Measurements from ENCODE around the gene PPM1H. TPM values are rescaled to one million over a fixed set of nuclear protein-coding genes. Genes with fewer than 3 reads are reported as not detected.

PPM1H gene
- total RNA-seq, 4 donors from 2014 or later = 0.46 to 3.4 (median 1.3) TPM

DNA sequence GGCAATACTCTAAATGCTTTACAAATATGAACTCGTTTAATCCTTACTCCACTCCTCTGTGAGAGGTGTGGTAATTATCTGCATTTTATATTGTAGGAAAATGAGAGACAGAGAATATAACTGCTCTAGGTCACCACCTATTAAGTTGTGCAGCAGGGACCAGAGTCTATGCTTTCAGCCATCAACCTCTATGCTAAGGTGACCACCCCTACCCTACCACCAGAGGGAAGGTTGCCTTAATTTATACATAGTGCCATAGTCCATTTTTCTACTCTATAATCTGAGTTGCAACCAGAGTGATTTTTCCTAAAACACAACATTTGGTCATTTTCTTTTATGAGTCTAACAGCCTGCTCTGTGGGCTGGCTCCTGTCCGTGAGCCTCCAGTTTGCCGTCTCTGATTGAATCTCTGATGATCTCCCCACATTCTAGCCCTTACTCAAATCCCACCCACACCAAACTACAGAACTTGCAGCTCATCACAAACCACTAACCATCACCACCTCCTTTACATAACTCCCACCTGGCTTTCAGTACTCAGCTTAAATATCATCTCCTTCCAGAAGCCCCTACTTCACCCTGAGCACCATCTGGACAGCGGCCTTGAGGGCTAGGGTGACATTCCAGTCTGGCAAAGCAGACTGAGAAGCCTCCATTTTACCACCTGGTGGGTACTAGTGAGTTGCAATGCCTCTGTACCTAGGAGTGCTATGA lies 126.6 kb downstream of the PPM1H start:
- in situ Hi-C loops (cut with MboI; ENCODE audit: low sequenced_read_pairs in 4 of 4) = no loop called here
- H3K4me3 ChIP-seq = no peak overlapping the region
- intact Hi-C loops (cut with DNase I; ENCODE audit: low total_unique reads) = no loop called here

DNA sequence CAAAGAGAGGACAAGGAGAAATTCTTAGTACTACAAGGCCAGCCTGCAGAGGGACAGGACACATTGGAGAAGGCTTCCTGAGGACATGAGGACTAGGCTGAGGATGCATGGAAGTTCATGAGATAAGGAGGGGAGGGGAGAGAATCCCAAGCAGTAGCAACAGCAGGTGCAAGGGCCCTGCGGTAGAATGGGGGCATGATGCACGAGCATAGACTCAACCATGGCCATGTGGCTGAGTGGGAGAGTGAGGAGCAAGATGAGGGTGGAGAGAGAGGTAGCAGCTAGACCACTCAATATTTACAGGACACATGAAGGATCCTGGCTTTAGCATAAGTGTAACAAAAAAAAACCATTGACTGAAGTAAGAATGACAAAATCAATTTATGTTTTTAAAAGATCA lies 128.1 kb downstream of the PPM1H start:
- intact Hi-C loops (cut with DNase I; ENCODE audit: low total_unique reads) = no loop called here
- no peak overlapping the region for H3K4me3 ChIP-seq
- no peak for ATAC-seq
- H3K4me1 ChIP-seq = no peaks in the 10 kb centered on the region
- H3K36me3 ChIP-seq = no peaks in the 10 kb centered on the region
- H3K9me3 ChIP-seq = no peaks in the 10 kb centered on the region
- in situ Hi-C loops (cut with MboI; ENCODE audit: low sequenced_read_pairs in 4 of 4) = no loop called here
- no peak overlapping the region for H3K27ac ChIP-seq
- DNase-seq = no peak
- TF ChIP-seq POLR2A (IDR thresholded peaks at IDR 0.05) = no peak
- TF ChIP-seq, protein P1, sequence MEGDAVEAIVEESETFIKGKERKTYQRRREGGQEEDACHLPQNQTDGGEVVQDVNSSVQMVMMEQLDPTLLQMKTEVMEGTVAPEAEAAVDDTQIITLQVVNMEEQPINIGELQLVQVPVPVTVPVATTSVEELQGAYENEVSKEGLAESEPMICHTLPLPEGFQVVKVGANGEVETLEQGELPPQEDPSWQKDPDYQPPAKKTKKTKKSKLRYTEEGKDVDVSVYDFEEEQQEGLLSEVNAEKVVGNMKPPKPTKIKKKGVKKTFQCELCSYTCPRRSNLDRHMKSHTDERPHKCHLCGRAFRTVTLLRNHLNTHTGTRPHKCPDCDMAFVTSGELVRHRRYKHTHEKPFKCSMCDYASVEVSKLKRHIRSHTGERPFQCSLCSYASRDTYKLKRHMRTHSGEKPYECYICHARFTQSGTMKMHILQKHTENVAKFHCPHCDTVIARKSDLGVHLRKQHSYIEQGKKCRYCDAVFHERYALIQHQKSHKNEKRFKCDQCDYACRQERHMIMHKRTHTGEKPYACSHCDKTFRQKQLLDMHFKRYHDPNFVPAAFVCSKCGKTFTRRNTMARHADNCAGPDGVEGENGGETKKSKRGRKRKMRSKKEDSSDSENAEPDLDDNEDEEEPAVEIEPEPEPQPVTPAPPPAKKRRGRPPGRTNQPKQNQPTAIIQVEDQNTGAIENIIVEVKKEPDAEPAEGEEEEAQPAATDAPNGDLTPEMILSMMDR (IDR thresholded peaks at IDR 0.05 in 4 of 5, conservative IDR thresholded peaks at IDR 0.05 in 1 of 5) = no peak
- no peaks in the 10 kb centered on the region for H3K27me3 ChIP-seq

More for the DNA sequence above, 126.6 kb downstream of the PPM1H start:
- H3K36me3 ChIP-seq = no peaks in the 10 kb centered on the region
- no peaks in the 10 kb centered on the region for H3K27me3 ChIP-seq
- DNase-seq (no peak), ATAC-seq (no peak)
- peaks cover 0 to 6% of the 10 kb centered on the region in 2 donors for H3K4me1 ChIP-seq
- TF ChIP-seq POLR2A (IDR thresholded peaks at IDR 0.05) = no peak
- TF ChIP-seq, protein P1 (IDR thresholded peaks at IDR 0.05 in 4 of 5, conservative IDR thresholded peaks at IDR 0.05 in 1 of 5) = no peak
- H3K27ac ChIP-seq = no peak overlapping the region
- no peaks in the 10 kb centered on the region for H3K9me3 ChIP-seq

DNA sequence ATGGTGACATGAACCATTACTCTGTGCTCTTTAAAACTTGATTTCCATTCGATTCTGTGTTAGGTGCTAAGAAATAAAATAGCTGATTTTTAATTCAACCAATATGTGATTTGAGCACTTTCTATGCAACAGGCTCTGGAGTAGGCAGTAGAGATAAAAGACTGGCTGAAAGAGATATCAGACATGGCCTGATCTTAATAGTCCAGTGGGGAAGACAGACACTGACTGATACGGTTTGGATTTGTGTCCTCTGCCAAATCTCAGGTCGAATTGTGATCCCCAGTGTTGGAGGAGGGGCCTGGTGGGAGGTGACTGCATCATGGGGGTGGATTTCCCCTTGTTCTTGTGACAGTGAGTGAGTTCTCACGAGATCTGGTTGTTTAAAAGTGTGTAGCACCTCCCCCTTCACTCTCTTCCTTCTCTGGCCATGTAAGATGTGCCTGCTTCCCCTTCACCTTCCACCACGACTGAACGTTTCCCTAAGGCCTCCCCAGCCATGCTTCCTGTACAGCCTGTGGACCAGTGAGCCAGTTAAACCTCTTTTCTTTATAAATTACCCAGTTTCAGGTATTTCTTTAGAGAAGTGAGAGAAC lies 128.6 kb downstream of the PPM1H start:
- in situ Hi-C loops (cut with MboI; ENCODE audit: low sequenced_read_pairs in 4 of 4) = no loop called here
- no peaks in the 10 kb centered on the region for H3K4me1 ChIP-seq
- H3K36me3 ChIP-seq = no peaks in the 10 kb centered on the region
- DNase-seq = no peak
- H3K9me3 ChIP-seq = no peaks in the 10 kb centered on the region
- no peak for ATAC-seq
- no peak overlapping the region for H3K27ac ChIP-seq
- intact Hi-C loops (cut with DNase I; ENCODE audit: low total_unique reads) = no loop called here
- TF ChIP-seq, protein P1 (IDR thresholded peaks at IDR 0.05 in 4 of 5, conservative IDR thresholded peaks at IDR 0.05 in 1 of 5) = no peak
- no peak for TF ChIP-seq POLR2A (IDR thresholded peaks at IDR 0.05)
- H3K27me3 ChIP-seq = no peaks in the 10 kb centered on the region
- H3K4me3 ChIP-seq = no peak overlapping the region

DNA sequence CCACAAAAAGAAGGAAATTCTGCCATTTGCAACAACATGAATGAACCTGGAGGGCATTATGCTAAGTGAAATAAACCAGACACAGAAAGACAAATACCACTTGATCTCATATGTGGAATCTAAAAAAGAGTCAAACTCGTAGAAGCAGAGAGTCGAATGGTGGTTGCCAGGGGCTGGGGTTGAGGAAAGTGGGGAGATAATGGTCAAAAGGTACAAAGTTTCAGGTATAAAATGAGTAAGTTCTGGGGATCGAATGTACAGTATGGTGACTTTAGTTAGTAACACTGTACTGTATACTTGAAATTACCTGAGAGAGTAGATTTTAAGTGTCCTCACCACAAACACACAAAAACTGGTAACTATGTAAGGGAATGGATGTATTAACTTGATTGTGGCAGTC lies 129.4 kb downstream of the PPM1H start:
- Histone ChIP-seq H3K9me3 (no peaks in the 10 kb centered on the region), H3K27me3 (no peaks in the 10 kb centered on the region), H3K36me3 (no peaks in the 10 kb centered on the region), H3K27ac (no peak overlapping the region), H3K4me3 (no peak overlapping the region), H3K4me1 (no peaks in the 10 kb centered on the region)
- in situ Hi-C loops (cut with MboI; ENCODE audit: low sequenced_read_pairs in 4 of 4) = no loop called here
- intact Hi-C loops (cut with DNase I; ENCODE audit: low total_unique reads) = no loop called here
- TF ChIP-seq, protein P1 (IDR thresholded peaks at IDR 0.05 in 4 of 5, conservative IDR thresholded peaks at IDR 0.05 in 1 of 5) = no peak
- TF ChIP-seq POLR2A (IDR thresholded peaks at IDR 0.05) = no peak
- no peak for DNase-seq
- ATAC-seq = no peak

Data from gastrocnemius medialis (tissue), 4 donors.